ENCODE measurements around the gene GCK.

DNA sequence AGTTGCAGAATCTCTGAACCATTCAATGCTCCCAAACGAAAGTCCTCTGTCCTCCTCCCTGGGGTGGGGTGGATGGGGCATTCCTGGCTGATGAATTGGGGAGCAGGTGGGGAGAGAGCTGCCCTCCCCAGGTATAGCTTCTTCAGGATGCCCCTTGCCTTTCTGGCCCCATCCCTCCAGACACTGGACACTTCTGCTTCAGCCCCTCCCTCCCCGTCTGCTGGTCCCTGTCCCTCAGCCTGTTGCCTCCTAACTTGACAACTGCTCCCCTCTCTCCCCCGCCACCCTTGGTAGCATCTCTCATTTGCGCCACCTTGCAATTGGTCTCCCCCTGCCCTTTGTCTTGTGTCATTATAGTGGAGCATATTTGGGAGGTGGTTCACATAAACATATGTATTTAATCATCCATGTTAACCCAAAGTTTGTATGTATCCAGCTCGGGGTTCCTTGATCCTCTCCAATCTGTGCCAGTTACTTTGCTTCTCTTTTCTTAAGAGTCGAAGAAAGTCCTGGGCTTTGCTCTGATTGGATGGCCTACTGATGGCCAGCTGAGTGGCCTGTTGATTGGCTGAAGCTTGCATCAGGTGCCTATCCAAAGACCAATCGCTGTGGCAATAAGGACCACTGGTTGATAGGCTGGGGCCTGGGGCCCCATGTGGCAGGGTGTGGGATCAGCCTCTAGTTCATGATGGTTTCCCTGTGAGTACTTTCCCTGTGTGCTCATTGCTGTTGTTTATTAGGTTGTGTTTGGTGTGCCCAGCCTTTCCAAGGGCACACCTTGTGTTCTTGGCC, 4.0 kb upstream of the GCK start:
- TF ChIP-seq ZFP3 (CRISPR knock-in tag; IDR thresholded peaks at IDR 0.05) (no peak), ZFP30 (CRISPR knock-in tag; IDR thresholded peaks at IDR 0.05) (no peak), ARNTL (CRISPR knock-in tag; IDR thresholded peaks at IDR 0.05; ENCODE audit: borderline replicate concordance, low read depth) (no peak), TSHZ2 (CRISPR knock-in tag; IDR thresholded peaks at IDR 0.05) (no peak), TCF4 (CRISPR knock-in tag; IDR thresholded peaks at IDR 0.05; ENCODE audit: borderline replicate concordance) (no peak), ISL1 (CRISPR knock-in tag; IDR thresholded peaks at IDR 0.05) (no peak), CSDC2 (CRISPR knock-in tag; IDR thresholded peaks at IDR 0.05) (no peak), ZNF70 (CRISPR knock-in tag; IDR thresholded peaks at IDR 0.05) (no peak)
- TF ChIP-seq, protein P1, sequence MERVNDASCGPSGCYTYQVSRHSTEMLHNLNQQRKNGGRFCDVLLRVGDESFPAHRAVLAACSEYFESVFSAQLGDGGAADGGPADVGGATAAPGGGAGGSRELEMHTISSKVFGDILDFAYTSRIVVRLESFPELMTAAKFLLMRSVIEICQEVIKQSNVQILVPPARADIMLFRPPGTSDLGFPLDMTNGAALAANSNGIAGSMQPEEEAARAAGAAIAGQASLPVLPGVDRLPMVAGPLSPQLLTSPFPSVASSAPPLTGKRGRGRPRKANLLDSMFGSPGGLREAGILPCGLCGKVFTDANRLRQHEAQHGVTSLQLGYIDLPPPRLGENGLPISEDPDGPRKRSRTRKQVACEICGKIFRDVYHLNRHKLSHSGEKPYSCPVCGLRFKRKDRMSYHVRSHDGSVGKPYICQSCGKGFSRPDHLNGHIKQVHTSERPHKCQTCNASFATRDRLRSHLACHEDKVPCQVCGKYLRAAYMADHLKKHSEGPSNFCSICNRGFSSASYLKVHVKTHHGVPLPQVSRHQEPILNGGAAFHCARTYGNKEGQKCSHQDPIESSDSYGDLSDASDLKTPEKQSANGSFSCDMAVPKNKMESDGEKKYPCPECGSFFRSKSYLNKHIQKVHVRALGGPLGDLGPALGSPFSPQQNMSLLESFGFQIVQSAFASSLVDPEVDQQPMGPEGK (CRISPR knock-in tag; IDR thresholded peaks at IDR 0.05; ENCODE audit: borderline replicate concordance): no peak
- TF ChIP-seq, protein P2, sequence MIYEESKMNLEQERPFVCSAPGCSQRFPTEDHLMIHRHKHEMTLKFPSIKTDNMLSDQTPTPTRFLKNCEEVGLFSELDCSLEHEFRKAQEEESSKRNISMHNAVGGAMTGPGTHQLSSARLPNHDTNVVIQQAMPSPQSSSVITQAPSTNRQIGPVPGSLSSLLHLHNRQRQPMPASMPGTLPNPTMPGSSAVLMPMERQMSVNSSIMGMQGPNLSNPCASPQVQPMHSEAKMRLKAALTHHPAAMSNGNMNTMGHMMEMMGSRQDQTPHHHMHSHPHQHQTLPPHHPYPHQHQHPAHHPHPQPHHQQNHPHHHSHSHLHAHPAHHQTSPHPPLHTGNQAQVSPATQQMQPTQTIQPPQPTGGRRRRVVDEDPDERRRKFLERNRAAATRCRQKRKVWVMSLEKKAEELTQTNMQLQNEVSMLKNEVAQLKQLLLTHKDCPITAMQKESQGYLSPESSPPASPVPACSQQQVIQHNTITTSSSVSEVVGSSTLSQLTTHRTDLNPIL (CRISPR knock-in tag; IDR thresholded peaks at IDR 0.05; ENCODE audit: low read depth): no peak
